SW480 (cell line): Measurements from ENCODE around the gene CD226.
"Not testable (repeated sequence)": the region's sequence is repeated elsewhere in the genome, so short reads cannot be mapped to it uniquely, and the experiment has no call there.

Source experiments
- DNase-seq: peaks from one replicate; pipeline ENCODE4 v3.0.0-alpha.2; 2016; ENCODE audit warnings: low spot score

CD226 gene

DNA sequence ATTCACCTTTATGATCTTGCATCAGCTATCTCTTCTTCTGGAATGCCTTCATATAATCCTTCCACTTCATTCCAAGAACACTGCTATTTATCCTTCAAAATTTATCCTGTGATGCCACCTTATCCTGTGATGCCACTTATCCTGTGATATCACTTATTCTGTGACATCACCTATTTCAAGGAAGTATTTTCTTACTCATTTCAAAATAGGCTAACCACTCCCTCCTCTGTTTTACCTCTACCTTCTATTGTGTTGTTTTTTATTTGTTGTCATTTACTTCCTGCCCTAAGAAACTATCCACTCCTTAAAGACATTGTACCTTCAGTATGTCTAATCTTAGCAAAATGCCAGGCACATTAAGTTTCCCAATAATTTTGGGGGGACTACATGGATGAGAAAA, 38.8 kb downstream of the CD226 start:
- no peak for DNase-seq

DNA sequence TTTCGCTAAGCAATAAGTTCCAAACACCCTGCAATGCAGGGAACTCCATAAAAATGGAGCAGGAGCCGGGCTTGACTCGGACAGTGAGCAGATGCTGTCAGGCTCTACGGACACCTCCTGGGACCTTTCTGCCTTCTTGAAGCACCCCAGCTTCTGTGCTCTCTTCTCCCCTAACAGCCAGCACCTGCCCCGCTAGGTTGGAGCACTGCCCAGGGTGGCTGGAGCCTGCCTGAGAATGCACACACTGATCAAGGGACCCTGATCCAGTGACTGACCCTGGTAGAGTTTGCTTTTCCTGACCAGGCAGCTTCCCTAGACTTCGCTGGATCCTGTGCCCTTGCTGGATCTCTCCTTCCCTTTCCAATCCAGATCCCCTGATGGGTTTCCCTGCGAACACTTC, 40.9 kb downstream of the CD226 start:
- DNase-seq = no peak

DNA sequence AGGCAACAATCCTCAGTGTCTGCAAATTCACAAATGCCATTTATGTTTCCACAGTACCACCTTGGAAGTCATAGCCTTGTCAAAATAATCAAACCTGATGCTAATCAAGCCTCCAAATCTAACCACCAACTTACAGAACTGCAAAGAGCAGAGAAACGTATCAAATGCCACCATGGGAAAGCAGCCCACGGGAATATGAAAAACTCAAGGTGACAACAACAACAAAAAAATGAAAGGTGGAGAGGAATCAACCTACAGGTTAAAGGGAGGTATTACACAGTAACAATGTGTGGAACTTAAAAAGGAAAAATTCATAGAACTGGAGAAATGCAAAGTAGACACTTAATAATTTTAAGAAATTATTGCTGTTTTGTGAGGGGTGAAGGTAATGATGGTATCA, 46.7 kb downstream of the CD226 start:
- DNase-seq = no peak

DNA sequence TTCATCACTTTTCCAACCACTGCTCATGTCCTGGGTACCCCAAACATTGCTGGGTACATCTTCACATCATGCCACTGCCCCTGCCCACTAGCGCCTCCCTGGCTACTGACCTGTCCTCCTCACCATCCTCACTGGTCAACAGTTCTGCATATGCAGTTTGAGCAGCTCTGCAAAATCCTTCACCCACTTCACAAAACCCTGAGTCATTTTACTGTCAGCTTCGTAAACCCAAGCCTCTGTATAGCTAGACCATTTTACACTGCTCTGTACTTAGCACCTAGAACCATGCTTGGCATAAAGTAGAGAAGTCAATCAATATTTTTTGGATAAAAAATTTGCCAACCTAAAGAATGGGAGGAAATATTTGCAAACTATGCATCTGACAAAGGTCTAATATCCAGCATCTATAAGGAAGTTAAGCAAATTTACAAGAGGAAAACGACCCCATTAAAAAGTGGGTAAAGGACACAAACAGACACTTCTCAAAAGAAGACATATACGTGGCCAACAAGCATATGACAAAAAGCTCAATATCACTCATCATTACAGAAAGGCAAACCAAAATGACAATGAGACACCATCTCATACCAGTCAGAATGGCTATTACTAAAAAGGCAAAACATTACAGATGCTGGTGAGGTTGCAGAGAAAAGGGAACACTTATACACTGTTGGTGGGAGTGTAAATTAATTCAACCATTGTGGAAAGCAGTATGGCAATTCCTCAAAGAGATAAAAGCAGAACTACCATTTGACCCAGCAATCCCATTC, 48.3 kb downstream of the CD226 start:
- not testable (repeated sequence) for DNase-seq

DNA sequence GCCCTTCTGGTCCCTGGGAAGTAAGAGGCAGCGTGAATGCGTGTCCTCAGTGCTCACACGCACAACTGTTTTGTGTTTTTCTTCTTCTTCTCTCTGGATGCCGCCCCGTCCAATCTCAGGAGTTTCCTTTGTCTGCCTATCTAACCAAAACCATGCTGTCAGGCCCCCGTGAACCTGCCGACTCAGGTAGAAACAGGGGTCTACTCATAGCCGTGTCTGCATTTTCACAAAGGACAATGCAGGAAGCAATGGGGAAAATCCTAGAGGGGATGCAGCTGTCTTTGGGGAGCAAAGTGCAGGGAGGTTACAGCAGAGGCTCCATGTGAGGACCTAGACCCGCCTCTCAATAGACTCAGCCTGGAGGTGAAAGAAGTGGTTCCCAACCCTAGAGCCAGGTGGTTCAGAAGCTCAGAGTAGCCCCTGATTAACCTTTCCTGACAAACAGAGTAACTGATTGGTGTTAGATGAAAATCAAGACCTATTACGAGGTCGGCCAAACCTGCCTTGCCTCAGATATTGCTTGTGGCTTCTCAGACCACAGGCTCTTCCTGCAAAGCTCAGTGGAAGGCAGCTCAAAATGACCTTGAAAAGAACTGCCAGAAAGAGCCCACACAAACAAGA, 49.3 kb downstream of the CD226 start:
- no peak for DNase-seq

DNA sequence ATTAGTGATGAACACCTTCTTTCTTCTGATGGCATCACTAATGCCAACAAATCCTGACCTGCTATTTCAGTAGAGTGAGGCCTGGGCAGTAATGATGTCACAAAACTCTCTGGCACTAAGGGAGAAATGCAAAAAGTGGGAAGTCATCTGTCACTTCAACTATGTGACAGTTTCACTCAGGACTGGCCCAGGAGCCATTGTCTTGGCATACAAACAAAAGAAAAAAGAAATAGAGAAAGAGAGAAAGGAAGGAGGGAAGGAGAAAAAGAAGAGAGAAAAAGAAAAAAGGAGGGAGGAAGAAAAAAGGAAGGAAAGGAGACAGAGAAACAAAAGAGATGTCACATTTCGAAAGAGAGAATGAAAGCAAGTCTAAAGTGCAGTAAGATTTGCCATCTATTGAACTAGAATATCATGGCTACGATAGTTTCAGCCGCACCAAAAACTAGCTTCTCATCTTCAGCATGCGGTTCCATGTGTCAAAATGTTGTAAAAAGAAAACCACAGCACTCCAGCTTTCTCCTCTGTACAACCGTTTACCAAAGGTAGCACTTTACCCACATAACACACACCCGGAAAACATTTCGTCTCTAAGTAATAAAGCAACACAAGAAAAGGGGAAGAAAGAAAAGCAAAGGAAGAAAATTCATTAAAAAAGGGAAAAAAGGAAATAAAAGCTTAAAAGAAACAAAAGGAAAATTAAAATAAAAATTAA, 50.1 kb downstream of the CD226 start:
- DNase-seq = no peak

DNA sequence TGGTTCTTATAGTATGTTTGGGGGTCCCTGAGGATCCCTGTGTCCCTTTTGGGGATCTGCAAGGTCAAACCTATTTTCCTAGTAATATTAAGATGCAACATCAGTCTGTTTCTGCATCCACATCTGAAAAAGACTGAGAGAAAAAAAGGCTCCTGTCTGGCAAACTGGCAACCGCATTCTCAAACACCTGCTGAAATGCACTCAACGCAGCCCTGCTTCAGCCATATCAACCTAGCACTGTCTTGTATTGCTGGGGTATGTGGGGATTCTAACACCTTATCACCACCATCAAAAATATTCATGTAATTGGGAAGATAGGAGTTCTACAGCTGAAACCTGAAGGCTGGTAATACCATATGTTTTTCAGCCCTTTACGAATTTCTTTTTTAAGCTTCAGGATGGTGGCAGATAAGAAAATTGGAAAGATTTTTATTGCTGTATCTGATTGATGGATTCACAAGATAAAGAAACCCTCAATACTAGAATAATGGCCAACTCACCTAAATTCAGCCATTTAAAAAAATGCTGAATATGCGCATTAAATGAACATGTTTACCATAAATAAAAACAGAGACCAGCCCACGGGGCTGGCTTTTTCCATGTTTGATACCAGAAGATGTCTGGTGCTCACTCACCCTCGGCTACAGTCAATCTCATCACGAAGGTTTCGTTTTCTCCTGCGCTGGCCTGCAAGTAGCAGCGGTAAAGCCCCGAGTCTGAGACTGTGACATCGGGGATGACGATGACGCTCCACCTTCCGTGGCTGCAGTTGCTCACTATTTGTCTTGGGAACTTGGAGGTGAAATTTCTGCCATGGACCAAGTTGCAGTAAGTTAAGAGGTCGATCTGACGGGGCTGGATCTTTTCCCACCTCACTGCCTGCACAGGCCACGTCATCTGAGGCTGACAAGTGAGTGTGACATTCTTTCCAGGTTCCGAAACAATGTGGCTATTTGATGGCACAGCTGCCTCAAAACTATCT, 52.3 kb downstream of the CD226 start:
- no peak for DNase-seq

DNA sequence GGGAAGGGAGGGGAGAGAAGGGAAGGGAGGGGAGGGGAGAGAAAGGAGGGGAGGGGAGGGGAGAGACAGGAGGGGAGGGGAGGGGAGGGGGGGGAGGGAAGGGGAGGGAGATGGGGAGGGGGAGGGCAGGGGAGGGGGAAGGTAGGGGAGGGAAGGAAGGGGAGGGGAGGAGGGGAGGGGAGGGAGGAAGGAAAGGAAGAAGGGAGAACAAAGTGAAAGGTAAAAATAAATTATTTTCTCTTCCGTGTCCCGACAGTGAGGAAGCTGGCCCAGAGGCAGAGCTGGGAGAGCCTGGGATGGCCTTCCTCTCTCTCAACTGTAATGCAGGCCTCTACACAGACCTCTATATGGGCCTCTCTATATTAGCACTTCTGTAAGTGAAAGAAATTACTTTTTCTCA, 53.2 kb downstream of the CD226 start:
- no peak for DNase-seq

DNA sequence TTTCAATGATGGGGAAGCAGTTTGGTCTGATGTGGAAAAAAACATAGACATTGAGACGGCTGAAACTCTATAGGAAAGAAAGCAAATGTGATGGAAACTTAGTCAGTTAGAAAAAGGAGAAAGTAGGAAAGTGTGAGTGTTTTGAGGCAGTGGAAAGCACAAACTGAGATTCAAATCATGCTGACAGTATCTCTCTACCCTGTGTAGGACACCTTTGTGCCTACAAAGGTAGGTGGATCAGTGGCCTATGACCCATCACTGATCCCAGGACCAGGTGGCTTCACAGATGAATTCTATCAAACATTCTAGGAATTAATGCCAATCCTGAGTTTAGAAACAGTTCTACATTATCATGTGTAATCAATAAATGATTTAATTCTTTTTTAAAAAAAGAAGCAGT, 57.1 kb downstream of the CD226 start:
- DNase-seq = no peak

DNA sequence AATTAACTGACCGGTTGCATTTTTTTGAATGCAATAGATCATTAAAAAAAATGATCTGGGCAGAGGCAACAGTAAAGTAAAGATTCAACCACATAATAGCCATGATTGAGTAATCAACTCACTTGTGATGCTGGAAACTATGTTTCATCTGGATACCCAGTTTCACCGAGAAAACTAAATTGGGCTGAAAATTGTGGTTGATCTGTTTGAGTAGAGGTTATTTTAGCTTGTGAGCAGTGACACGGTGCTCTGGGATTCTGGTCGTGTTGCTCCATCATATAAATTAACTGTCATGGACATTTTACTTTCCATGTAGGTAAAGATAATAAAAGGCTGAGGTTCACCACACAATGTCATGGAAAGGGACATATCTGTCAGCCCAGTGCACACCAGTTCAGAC, 58.7 kb downstream of the CD226 start:
- DNase-seq = no peak

DNA sequence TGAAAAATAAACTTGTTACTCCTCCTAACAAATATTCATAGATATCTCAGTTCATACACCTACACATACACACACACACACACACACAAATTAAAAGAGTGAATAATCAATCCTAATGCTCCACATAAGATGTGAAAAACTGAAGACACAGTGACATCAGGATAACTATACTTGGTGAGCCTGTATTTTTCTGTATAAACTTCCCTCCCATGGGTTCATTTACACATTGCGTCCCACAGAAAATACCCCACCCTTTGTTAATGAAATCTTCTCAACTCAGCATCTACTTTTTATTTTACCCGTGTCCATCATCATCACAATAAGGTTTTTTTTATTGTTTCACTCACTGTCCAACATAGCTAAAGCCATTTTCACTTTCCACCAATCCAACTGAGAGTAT, 60.4 kb downstream of the CD226 start:
- no peak for DNase-seq

DNA sequence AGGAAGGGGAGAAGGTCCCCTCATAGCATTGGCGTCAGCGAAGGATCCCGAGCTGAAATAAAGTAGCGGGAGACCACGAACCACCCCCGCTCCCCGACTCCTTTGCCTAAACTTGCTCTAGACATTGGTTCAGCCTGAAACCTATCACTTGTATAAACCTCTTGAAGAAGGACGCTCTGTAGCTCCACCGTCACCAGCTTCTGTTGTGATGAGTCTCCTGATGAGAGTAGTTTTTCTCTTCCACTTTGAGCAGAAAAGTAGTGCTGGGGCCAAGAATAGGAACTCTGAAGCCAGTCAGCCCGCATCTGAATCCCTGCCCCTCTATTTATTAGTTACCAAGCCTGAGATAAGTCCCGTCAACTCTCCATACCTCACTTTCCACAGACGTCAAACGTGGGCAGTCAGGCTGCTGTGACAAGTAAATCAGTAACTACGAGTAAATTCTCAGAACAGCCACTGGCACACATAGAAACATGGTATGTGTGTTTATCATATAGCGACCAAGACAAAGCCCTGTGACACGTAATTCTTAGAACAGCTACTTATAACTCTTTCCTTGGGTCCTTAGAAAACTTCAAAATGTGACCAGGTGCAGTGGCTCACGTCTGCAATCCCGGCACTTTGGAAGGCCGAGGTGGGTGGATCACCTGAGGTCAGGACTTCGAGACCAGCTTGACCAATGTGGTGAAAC, 61.7 kb downstream of the CD226 start:
- DNase-seq = no peak

DNA sequence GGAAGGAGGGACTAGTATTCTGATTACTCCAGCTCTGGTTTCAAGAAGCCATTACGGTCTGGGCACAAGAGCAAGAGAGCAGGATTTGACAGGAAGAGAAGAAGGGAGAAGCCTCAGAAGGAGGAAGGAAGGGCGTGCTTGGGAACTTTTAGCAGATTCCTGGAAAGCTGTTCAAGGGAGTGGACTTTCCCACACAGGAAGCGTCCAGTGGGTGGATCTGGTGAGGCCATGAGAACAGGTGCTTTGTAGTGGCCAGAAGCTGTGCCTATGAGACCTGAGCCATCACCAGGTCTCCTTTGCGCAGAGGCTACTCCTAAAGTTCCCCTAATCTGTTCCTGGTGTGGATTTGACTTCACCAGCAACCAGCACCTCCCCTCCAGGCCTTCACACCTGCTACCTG, 62.3 kb downstream of the CD226 start:
- DNase-seq = no peak

DNA sequence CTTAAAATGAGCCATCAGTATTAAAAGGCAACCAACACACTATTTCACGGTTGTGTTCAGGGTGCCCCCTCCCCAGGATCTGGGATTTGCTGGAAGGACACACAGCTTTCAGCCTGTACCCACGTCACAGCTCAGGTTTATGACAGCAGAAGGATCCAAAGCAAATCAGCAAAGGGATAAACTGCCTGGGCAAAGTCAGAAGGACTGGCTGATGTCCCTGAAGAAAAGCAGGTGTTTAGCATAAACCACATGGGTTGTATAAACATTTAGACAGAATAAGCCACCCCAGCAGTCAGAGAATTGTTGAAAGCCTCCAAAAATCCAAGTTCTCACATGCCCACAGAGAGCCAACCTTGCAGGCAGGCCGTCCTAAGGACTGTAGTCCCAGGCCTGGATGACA, 63.9 kb downstream of the CD226 start:
- no peak for DNase-seq

DNA sequence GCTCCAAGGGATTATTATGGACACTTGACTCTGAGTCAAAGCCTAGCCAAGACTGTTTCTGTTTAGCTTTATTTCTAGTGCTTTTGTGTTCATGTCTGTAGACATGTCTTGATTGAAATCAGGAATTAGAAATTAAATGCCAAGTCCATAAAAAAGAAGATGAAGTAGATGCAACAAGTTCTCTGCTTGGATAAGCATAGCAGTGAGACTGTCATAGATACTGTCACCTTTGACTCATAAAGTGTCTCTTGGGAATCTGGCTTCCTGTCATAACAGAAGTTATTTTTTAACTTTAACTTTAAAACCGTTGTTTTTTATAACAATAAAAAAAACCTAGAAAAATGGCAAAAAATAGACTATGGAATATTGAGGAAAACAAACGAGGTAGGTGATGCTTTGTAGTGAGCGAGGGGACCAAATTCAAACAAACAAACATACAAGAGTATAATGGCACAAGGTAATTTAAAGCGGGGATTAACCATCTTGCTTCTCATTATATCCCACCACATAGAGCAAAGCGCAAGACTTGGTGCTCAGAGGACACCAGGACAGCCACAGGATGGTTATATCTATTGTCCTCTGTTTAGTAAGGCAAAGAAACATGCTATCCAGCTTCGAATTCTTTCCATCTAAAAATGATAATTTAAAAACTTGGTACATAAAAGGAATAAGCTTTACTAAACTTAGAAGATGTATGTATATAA, 64.6 kb downstream of the CD226 start:
- no peak for DNase-seq

DNA sequence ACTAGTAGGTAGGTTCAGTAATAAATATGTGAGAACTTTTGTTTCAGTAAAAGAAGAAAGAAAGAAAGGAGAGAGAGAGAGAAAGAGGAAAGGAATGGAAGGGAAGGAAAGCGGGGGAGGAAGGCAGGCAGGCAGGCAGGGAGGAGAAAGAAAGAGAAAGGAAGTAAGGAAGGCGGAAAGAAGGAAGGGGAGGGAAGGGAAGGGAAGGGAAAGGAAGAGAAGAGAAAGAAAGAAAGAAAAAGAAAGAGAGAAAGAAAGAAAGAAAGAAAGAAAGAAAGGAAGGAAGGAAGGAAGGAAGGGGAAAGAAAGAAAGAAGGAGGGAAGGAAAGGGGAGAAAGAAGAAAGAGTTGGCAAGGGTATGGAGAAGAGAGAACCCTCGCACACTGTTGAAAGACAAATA, 67.6 kb downstream of the CD226 start:
- no peak for DNase-seq

DNA sequence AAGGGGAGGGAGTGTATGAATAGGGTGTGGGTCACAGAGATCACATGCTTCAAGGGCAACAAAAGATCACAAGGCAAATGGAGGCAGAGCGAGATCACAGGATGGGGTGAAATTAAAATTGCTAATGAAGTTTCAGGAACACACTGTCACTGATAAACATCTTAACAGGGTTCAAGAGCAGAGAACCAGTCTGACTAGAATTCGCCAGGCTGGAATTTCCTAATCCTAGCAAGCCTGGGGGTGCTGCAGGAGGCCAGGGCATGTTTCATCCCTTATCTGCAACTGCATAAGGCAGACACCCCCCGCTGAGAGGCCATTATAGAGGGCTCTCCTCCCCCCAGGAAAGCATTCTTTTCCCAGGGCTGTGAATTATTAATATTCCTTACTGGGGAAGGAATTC, 68.6 kb downstream of the CD226 start:
- DNase-seq = not testable (repeated sequence)

DNA sequence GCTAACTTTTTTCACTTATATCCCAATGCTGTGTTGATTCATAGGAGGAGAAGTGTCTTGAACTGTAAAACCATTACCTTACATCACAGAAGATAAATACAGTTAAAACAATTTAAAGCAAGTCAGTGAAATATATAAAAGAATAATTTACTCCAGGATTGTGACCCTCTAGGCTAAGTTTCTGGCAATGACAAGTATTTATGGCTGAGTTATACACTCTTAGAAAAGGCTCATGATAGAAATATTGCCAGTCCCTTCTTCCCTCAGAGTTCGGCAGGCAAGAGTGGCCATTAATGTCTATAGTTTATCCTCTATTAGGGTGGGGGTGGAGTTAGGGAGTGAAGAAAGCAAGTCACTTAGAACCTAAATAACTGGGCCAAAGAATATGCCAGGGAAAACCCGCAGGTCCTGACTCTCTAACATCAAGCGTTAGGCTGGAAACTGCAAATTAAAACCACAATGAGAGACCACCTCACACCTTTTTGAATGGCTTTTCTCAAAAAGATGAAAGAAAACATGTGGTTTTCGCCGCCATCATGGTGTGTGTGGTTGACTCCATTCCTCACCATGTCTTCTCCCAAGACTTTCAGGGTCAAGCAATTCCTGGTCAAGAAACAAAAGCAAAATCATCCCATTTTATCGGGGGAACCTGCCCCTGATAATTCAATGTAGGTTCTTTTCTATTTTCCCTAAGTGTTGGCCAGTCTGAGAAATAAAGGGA, 69.3 kb downstream of the CD226 start:
- no peak for DNase-seq

DNA sequence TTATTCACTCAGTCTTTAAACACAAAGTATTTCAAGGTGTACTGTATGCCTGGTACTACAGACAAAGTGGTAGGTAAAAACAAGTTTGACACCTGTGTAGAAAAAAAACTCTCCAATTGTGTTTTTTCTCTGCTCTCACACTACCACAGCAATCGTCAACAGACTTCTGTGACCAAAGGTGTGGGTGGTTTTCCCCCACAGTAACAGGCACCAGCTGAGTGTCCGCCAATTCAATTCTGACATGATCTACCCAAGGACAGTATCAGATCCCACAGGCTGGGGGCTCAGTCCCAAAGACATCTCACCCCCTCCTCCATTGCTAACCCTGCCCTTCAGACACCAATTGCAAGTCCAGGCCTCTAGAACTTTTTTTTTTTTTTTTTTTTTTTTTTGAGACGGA, 71.2 kb downstream of the CD226 start:
- no peak for DNase-seq

DNA sequence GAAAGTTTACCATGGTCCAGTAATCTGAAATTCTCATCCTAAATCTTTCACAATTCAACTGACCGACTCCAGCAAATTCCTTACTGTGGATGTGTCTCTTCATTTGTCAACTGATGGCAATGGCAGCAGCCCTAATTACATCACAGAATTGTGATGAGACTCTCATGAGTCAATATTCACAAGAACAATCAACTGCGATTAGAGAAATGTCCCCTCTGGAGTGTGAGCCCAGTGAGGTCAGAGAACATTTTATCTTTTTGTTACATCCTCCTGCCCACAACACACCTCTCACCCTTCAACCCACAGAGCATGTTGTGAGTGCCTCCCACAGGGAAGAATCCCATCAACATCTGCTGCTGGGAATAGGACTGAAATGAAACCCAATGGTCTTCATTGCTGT, 73.6 kb downstream of the CD226 start:
- no peak for DNase-seq
